Adrenal gland (tissue), 5 donors: ENCODE data around the gene OR5K4.

ENCODE experiments used
- CTCF ChIP-seq, 6 experiments: fragments of 450-650 bp in 4 of 6; fragments of 200-600 bp in 2 of 6; sonication (generic) in 1 of 6; IDR thresholded peaks; 1 replicate in 5 of 6; 2 replicates in 1 of 6; pipeline versions ENCODE4 v1.5.1 to v1.8.0; 2016 to 2021; ENCODE audit warnings: antibody characterized with exemption in 6 of 6, mild to moderate bottlenecking in 2 of 6, moderate library complexity in 1 of 6
- POLR2A ChIP-seq, 2 donors: fragments of 450-650 bp; IDR thresholded peaks; one replicate each; pipeline ENCODE4 v1.6.1; 2017; ENCODE audit warnings: antibody characterized with exemption in 2 of 2, mild to moderate bottlenecking in 2 of 2, moderate library complexity in 1 of 2
- donor health status: DM: no; HTN: no; CAD: no.

- no peak for TF ChIP-seq CTCF (IDR thresholded peaks at IDR 0.05)
- TF ChIP-seq POLR2A (IDR thresholded peaks at IDR 0.05): no peak
Measured at GRCh38 chr3:98388147-98388546, 34.5 kb downstream of the OR5K4 start.
